ENCODE measurements around the gene POU4F2.

The POU4F2 gene, protein sequence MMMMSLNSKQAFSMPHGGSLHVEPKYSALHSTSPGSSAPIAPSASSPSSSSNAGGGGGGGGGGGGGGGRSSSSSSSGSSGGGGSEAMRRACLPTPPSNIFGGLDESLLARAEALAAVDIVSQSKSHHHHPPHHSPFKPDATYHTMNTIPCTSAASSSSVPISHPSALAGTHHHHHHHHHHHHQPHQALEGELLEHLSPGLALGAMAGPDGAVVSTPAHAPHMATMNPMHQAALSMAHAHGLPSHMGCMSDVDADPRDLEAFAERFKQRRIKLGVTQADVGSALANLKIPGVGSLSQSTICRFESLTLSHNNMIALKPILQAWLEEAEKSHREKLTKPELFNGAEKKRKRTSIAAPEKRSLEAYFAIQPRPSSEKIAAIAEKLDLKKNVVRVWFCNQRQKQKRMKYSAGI

DNA sequence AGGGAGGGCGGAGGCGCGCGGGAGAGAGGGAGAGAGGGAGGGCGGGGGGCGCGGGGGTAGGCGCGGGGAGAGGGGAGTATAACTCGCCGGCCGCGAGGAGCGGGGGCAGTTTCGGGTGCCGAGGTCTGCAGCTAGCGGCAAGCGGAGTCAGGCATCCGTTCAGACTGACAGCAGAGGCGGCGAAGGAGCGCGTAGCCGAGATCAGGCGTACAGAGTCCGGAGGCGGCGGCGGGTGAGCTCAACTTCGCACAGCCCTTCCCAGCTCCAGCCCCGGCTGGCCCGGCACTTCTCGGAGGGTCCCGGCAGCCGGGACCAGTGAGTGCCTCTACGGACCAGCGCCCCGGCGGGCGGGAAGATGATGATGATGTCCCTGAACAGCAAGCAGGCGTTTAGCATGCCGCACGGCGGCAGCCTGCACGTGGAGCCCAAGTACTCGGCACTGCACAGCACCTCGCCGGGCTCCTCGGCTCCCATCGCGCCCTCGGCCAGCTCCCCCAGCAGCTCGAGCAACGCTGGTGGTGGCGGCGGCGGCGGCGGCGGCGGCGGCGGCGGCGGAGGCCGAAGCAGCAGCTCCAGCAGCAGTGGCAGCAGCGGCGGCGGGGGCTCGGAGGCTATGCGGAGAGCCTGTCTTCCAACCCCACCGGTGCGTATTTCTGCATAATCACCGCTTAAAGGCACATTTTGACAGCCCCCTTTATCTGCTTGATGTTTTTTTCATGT, at the start of gene POU4F2:
POU4F2 (plus strand) TSS at position 108 of the 720 bp plus-strand sequence; CDS start at position 356, 248 bp downstream.
- DNase-seq (ENCODE audit: low spot score) = peak; percentile 24

DNA sequence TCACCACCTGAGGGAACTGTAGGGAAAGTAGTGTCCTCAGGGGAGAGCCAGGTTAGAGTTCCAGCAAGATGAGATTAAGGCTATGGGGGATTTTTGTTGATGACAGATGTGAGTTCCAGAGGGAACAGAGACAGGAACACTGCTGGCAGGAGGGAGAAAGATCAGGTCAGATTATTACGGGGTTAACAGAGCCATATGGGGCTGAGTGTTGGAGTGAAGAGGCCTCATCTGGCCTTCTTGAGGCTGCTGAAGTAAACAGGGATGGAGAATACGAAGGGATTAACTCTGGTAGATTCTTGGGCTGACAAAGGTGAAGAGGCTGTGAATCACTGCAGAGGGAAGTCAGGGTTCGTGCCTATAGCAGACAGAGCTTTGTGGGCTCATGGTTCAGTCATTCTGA, 47.9 kb upstream of the POU4F2 start:
- DNase-seq (ENCODE audit: low spot score) = no peak

DNA sequence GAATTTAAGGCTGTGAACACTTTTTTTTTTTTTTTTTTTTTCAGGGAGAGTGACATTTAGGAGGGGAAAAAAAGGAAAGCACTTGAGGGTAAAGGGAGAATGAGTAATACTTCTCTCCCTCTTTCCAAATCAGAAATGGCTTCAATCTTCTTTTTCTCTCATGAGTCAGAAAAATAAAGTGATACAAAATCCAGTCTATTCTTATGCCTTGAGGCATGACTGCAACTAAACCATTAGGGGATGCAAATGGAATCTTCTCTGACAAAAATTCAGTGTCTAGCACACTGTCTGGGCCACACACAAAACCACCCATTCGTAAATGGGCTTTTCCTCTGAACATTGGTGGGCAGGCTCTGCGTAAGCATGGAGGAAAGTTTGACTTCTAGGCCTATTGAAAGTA, 46.7 kb upstream of the POU4F2 start:
- DNase-seq (ENCODE audit: low spot score) = no peak

DNA sequence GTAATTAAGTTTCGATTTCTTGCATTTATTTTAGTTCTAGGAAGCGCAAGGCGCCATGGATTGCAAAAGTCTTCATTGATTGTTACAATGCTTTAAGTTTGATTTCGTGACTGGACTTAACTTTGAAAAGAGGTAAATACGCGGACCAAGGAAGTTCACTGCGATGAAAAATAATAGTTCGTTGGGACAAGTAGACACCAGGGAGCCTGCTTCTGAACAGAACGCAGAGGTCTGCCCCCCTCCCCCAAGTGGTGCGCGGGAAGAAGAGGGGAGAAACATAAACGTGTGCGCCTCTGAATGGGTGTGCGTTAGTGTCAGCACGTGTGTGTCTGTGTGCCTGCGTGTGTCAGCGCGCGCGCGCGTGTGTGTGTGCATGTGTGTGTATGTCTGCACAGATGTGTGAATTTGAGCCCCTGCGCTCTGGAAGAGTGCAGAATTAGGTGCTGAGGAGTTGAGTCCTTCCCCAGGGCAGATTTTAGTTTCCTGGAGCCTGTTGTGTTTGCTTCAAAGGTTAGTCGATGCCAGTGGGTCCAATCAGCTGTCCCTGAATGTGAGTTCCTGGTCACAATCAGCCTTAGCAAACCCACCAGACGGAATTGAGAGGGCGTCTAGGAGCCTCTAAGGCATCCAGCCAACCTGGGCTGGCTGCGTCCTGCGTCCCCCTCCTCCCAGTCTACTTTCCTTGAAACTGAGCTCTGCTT, 5.8 kb upstream of the POU4F2 start:
- DNase-seq (ENCODE audit: low spot score) = no peak

DNA sequence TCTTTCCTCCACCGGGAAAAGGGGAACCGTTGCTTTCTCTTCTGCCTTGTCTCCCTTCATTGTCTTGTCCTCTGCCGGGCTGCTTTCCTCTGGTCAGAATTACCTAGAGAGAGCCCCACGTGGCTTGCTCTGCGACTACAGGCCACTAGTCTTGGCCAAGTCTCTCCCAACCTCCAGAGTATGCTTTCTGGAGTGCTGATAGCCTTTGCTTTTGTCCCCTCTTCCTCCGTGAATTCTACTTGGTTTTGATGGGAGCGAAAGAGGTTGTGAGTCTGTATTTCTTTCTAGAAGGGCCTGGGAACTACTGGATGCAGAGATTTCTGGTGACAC, 5.3 kb upstream of the POU4F2 start:
- no peak for DNase-seq (ENCODE audit: low spot score)

DNA sequence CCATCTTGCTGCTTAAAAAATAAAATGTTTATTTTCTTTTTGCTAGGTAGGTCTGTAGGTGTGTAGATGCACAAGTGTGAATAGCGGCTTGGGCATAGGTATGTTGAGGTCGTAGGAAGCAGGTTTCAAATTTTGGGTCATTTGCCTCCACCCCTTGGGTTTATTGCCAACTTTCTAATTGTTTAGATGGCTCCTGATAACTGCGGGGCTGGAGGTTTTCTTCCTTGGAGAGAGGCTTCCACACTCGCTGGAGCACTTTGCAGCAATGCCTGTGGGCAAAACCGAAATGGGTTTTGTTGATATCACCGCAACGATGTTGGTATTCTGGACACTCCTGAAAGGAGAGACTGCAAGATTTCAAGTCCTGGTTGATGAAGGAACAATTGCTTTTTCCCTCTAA, 3.9 kb upstream of the POU4F2 start:
- no peak for DNase-seq (ENCODE audit: low spot score)

DNA sequence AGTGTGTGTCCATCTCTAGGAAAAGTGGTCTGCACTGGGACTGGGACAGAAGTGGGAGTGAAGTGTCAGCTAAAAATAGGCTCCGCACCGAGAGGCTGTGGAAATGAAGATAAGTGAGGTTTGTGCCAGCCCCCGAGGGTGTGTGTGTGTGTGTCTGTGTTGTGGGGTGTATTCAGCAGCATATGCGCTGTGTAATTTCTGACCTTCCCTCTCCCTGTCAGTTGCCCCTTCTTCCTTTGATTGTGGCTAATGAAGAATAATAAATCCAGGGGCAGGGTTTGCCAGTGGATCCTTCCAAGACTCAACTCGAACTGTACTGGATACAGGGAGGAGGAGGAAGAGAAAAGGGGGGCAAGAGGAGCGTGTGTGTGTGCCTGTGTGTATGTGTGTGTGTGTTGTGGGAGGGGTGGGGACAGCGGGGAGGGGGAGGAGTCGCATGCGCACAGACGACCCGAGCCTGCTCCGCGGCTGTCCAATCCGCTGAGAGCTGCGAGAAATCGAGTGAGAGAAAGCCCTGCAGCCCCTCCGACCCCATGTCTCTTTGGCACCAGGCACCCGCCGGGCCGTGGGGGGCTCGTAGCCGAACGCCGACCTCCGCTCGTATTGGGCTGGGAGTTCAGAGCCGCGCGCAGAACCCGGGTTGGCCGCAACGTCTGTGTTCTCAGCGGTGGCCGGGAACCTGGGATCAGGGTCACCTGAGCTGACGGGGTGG, 916 bp upstream of the POU4F2 start:
- DNase-seq (ENCODE audit: low spot score) = no peak

DNA sequence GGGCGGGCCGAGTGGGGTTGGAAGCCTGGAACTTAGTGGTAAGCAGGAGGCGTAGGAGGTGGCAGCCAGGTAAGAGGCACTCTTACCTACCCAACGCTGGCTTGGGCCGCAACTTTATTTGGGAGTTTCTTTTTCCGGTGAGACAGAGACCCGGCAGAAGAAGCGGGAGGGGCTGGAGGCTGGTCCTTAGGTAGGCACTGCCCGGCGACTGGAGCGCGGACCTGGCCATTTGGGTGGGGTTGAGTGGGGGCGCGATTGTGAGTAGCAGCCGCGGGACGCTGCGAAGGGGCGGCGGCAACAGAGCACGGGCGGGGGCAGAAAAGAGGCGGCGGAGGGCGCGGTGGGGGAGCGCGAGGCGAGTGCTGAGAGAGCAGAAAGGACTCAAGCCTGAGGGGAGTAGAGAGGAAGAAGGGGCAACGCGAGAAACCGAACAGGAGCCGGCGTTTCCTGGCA, 334 bp upstream of the POU4F2 start:
- no peak for DNase-seq (ENCODE audit: low spot score)

DNA sequence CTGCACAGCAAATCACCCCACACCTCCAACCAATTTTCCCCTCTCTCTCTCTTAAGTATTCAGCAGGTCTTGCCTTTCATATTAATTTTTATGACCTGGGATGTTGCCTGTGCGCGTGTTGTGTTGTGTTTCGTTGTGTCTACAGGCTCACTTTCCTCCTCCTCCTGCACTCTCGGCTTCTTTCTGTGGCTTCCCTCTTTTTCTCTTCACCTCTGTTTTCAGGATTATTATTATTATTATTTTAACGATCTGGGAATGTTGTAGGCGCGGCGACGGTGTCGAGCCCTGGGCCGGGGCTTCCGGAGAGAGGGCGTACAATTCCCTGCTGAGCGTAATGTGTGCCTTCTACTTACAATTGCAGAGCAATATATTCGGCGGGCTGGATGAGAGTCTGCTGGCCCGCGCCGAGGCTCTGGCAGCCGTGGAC, 826 bp downstream of the POU4F2 start:
- DNase-seq (ENCODE audit: low spot score) = no peak

DNA sequence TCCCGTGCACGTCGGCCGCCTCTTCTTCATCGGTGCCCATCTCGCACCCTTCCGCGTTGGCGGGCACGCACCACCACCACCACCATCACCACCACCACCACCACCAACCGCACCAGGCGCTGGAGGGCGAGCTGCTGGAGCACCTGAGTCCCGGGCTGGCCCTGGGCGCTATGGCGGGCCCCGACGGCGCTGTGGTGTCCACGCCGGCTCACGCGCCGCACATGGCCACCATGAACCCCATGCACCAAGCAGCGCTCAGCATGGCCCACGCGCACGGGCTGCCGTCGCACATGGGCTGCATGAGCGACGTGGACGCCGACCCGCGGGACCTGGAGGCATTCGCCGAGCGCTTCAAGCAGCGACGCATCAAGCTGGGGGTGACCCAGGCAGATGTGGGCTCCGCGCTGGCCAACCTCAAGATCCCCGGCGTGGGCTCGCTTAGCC, 1.4 kb downstream of the POU4F2 start:
- no peak for DNase-seq (ENCODE audit: low spot score)

DNA sequence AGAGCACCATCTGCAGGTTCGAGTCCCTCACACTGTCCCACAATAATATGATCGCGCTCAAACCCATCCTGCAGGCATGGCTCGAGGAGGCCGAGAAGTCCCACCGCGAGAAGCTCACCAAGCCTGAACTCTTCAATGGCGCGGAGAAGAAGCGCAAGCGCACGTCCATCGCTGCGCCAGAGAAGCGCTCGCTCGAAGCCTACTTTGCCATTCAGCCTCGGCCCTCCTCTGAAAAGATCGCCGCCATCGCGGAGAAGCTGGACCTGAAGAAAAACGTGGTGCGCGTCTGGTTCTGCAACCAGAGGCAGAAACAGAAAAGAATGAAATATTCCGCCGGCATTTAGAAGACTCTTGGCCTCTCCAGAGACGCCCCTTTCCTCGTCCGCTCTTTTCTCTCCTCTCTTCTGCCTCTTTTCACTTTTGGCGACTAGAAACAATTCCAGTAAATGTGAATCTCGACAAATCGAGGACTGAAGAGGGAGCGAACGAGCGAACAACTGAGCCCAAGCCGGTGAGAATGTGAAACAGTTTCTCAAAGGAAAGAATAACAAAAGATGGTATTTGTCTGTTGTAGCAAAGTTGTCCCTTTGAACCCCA, 1.9 kb downstream of the POU4F2 start:
- no peak for DNase-seq (ENCODE audit: low spot score)

DNA sequence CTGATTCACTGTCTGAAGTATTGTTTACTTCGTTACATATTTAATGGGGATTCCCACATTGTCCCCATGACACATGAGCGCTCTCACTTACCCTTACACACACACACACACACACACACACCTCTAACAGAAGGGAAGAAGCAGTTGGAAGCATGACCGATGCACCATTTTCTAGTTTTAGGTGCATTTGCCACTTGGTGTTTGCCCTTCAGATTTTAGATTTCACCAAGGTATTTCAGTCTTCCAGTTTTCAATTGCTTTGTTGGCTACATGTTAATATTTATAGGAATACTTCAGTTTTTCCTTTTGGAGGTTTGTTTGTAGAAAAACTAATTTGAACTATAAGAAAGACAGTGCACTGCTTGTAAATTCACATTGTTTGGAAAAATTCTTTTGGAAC, 3.1 kb downstream of the POU4F2 start:
- DNase-seq (ENCODE audit: low spot score) = no peak

DNA sequence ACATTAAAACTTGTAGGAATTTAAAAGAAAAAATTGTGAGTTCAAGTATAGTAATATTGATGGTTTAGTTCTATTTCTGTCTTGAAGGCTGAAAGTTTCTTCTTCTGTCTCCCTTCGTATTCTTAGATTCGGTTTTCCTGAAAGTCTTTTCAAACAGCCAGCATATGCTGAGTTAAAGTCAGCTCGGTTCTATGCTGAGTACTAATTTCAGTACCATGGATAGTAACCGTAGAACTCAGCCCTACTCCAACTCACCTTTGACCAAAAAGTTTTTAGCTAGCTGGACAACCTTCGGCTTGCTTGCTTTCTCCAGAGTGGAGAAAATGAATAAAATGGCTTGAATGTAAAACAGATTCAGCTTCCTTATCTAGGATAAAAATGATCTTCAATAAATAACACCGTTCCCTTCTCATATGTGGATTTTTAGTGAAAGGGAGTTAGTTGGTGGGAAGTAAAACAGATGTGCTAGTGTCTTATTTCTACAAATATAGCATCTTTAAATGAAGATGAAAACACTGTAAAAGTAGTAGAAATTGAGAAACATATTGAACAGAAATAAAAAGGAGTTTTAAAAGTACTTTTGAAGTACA, 5.2 kb downstream of the POU4F2 start:
- no peak for DNase-seq (ENCODE audit: low spot score)

DNA sequence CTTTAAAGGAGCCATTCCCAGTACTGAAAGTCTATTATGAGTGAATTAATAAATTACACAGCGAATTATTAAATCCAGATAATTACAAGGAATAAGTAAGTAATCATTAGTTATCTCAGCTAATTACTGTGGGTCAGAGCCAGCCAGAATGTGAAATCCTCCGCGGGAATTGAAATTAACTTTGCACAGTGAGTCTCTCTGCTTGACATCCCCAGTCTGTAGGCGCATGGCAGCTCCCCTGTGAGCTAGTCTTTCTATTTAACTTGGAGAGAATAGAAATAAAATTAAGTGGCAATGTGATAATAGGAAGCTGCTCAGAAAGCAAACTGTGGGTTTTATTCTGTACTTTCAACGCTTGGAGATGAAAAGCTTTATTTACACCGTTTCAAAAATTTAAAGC, 7.2 kb downstream of the POU4F2 start:
- DNase-seq (ENCODE audit: low spot score) = no peak

DNA sequence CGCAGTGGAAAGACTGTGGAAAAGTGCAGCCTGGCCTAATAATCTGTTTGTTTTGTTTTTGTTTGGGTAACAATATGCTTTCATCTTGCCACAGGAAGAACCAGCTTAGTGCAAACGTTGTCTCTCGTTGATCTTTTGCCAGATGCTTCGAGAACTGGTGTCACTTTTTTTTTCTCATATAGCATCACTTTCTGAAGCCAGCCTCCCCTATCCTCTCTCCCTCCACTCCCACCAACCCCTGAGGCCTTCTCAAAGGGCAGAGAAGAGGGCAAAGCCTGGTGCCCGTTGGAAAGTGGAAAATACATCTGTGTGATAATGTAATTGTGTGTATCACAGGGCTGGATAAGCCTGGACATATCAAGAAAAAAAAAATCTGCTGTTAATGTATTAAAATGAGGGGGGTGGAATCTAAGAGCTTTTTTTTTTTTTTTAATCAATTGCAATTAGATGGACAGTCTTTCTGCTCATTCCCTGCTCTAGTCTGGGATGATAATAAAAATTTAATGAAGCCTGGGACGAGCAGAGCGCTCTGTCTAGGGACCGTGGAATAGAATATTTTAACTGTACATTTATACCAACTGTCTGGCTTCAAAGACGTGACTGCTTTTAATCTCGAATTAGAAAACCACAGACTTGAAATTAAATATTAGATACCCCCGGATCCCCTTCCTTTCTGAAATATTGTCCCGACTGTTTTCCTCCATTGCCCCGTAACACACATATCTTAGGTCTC, 8.1 kb downstream of the POU4F2 start:
- no peak for DNase-seq (ENCODE audit: low spot score)

DNA sequence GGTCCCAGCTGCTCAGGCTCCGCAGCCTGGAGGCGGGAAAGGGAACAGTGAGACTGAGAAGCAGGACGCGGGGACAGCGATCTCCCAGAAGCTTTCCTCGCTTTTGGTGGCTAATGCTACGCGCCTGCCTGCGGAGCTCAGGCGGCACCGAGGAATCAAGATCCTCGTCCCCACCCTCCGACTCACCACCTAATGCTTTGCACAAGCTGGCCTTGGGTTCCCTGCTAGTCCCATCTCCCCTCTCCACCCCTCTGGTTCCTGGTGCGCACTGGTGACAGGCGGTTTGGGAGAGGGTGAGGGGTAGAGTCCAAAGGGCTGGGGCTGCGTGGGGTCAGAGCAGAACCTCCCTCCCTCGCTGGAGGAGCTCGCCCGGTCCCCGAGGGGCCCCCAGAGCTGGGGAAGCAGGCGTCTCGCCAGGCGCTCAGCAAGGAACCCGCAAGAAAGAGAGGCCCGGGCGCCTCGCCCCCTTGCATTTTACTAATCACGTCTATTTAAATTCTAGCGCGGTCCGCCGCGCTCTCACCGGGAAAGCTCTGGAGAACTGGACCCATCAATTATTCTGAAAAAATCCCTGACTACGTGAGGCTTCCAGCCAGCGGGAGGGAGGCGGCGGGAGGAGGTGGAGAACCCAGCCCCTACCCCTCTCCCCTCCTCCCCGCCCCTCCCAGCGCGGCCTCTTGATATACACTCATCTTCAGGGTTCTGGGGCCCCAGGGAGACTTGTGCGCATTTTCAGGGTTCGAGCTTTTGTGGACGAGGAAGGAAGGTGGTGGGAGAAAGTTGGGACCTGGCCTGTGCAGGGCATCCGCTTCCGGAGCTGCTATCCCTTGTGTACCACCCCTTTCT, 9.1 kb downstream of the POU4F2 start:
- DNase-seq (ENCODE audit: low spot score) = no peak

DNA sequence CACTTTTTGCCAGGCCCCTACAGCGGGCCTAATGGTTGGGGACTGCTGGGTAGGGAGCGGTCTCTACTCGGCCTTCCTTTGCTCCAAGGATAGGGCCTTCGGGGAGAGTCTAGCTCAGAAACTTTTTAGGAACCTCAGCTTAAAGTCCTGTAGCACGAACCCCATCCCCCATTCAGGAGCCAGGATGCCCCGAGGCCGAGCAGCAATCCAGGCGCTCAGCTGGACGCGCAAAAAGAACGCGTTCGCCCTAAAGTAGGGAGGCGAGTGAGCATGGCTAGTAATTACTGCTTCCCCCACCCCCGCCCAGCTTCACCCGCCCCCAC, 9.7 kb downstream of the POU4F2 start:
- no peak for DNase-seq (ENCODE audit: low spot score)

DNA sequence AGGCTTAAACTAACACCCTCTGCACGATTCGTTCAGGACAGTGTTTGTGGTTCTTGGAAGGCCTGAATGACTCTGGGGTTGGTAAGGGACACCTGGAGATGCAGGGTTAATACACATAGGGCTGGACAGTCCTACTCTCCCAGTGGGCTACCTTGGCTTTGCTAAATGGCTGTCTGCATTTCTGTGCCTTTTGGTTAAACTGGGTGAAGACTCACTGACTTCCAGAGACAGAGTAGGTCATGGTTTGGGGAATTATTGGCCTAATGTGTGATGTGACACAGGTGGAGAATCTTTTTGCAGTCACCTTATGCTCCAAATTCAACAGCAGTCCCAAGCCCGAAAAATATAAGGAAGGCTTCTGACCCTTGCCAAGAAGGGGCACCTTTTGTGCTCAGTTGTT, 10.5 kb downstream of the POU4F2 start:
- no peak for DNase-seq (ENCODE audit: low spot score)

DNA sequence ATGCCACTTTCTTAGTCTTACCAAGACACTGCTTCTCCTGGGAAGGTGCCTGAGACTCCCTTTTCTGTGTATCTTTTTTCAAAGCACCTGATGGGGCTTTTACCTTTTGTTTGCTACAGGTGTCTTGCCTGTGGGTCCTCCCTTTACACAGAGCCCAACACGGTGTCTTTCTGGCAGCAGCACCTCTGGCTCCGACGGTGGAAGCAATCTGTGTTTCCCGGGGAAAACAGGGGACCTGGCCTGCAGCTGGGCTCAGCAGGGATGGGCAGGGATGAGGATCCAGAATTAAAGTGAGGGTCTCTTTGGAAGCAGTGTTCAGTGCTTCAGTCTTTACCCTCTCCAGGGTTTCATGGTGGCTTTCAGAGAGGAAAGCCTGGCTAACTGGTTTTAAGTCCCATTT, 11.3 kb downstream of the POU4F2 start:
- DNase-seq (ENCODE audit: low spot score) = no peak
